Adrenal gland (tissue), 5 donors: ENCODE results near the gene ACOT11.

ENCODE experiments used
- CTCF ChIP-seq, 6 experiments: fragments of 450-650 bp in 4 of 6; fragments of 200-600 bp in 2 of 6; sonication (generic) in 1 of 6; IDR thresholded peaks; 1 replicate in 5 of 6; 2 replicates in 1 of 6; pipeline versions ENCODE4 v1.5.1 to v1.8.0; 2016 to 2021; ENCODE audit warnings: antibody characterized with exemption in 6 of 6, mild to moderate bottlenecking in 2 of 6, moderate library complexity in 1 of 6
- POLR2A ChIP-seq, 2 donors: fragments of 450-650 bp; IDR thresholded peaks; one replicate each; pipeline ENCODE4 v1.6.1; 2017; ENCODE audit warnings: antibody characterized with exemption in 2 of 2, mild to moderate bottlenecking in 2 of 2, moderate library complexity in 1 of 2
- donor health status: DM: no; HTN: no; CAD: no.

- no peak for TF ChIP-seq CTCF (IDR thresholded peaks at IDR 0.05)
- no peak for TF ChIP-seq POLR2A (IDR thresholded peaks at IDR 0.05)
These were observed 62.9 kb downstream of the ACOT11 start for GRCh38 chr1:54610601-54611580.
